Measurements from ENCODE around the gene JMJD6. TPM values are rescaled to one million over a fixed set of nuclear protein-coding genes. Genes with fewer than 3 reads are reported as not detected.

Gene JMJD6
- total and polyA plus RNA-seq, 9 of the 15 experiments (the other 6 are each of a cell fraction or from before 2014, with no cell fraction given), result 2.5 to 52.3 (median 36.3) TPM

DNA sequence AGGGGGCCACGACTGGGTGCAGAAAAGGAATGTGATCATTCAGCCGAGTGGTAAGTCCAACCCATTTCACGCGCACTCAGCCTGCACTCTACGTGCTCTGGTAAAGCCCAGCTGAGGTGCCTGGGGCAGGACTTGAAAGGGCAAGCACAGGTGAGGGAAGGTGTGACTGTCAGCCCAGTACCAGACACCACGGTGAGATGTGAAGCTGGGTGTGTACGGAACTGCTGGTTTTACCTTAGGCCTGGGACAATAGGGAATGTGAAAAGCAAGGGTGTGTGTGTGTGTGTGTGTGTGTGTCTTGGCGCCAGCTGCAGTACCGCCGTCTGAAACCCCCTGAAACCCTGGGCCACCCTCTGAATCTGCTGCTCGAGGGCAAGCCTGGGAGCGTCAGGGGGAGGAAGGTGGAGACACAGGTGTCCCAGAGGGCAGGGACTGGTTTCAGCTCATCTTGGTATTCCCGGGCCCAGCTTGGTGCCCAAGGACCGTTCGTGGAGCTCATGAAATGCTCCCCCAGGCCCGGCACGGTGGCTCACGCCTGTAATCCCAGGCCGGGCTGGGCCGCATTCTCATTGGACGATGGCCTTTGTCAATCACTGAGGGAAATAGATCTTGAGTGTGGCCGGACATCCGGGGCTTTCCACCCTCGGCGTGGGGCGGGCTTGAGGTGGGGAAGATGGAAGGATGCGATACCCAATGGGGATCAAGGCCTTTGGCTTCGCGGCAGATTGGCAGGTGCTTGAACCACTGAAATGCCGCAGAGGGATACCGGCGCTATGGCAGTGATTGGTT, 55.1 kb downstream of the JMJD6 start (continued):
- TF ChIP-seq, protein P1, sequence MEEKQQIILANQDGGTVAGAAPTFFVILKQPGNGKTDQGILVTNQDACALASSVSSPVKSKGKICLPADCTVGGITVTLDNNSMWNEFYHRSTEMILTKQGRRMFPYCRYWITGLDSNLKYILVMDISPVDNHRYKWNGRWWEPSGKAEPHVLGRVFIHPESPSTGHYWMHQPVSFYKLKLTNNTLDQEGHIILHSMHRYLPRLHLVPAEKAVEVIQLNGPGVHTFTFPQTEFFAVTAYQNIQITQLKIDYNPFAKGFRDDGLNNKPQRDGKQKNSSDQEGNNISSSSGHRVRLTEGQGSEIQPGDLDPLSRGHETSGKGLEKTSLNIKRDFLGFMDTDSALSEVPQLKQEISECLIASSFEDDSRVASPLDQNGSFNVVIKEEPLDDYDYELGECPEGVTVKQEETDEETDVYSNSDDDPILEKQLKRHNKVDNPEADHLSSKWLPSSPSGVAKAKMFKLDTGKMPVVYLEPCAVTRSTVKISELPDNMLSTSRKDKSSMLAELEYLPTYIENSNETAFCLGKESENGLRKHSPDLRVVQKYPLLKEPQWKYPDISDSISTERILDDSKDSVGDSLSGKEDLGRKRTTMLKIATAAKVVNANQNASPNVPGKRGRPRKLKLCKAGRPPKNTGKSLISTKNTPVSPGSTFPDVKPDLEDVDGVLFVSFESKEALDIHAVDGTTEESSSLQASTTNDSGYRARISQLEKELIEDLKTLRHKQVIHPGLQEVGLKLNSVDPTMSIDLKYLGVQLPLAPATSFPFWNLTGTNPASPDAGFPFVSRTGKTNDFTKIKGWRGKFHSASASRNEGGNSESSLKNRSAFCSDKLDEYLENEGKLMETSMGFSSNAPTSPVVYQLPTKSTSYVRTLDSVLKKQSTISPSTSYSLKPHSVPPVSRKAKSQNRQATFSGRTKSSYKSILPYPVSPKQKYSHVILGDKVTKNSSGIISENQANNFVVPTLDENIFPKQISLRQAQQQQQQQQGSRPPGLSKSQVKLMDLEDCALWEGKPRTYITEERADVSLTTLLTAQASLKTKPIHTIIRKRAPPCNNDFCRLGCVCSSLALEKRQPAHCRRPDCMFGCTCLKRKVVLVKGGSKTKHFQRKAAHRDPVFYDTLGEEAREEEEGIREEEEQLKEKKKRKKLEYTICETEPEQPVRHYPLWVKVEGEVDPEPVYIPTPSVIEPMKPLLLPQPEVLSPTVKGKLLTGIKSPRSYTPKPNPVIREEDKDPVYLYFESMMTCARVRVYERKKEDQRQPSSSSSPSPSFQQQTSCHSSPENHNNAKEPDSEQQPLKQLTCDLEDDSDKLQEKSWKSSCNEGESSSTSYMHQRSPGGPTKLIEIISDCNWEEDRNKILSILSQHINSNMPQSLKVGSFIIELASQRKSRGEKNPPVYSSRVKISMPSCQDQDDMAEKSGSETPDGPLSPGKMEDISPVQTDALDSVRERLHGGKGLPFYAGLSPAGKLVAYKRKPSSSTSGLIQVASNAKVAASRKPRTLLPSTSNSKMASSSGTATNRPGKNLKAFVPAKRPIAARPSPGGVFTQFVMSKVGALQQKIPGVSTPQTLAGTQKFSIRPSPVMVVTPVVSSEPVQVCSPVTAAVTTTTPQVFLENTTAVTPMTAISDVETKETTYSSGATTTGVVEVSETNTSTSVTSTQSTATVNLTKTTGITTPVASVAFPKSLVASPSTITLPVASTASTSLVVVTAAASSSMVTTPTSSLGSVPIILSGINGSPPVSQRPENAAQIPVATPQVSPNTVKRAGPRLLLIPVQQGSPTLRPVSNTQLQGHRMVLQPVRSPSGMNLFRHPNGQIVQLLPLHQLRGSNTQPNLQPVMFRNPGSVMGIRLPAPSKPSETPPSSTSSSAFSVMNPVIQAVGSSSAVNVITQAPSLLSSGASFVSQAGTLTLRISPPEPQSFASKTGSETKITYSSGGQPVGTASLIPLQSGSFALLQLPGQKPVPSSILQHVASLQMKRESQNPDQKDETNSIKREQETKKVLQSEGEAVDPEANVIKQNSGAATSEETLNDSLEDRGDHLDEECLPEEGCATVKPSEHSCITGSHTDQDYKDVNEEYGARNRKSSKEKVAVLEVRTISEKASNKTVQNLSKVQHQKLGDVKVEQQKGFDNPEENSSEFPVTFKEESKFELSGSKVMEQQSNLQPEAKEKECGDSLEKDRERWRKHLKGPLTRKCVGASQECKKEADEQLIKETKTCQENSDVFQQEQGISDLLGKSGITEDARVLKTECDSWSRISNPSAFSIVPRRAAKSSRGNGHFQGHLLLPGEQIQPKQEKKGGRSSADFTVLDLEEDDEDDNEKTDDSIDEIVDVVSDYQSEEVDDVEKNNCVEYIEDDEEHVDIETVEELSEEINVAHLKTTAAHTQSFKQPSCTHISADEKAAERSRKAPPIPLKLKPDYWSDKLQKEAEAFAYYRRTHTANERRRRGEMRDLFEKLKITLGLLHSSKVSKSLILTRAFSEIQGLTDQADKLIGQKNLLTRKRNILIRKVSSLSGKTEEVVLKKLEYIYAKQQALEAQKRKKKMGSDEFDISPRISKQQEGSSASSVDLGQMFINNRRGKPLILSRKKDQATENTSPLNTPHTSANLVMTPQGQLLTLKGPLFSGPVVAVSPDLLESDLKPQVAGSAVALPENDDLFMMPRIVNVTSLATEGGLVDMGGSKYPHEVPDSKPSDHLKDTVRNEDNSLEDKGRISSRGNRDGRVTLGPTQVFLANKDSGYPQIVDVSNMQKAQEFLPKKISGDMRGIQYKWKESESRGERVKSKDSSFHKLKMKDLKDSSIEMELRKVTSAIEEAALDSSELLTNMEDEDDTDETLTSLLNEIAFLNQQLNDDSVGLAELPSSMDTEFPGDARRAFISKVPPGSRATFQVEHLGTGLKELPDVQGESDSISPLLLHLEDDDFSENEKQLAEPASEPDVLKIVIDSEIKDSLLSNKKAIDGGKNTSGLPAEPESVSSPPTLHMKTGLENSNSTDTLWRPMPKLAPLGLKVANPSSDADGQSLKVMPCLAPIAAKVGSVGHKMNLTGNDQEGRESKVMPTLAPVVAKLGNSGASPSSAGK (IDR thresholded peaks at IDR 0.05), result peak; percentile 53
- TF ChIP-seq ZNF212 (CRISPR knock-in tag; IDR thresholded peaks at IDR 0.05), result no peak
- no peak for TF ChIP-seq ZNF239 (CRISPR knock-in tag; IDR thresholded peaks at IDR 0.05)
- TF ChIP-seq CXXC5 (CRISPR knock-in tag; IDR thresholded peaks at IDR 0.05), result peak; percentile 99
- no peak for TF ChIP-seq STAG1 (CRISPR knock-in tag; IDR thresholded peaks at IDR 0.05; ENCODE audit: borderline replicate concordance)
- no peak for TF ChIP-seq STAT5A (IDR thresholded peaks at IDR 0.05; ENCODE audit: borderline replicate concordance, low read length)
- no peak for TF ChIP-seq IFI16 (CRISPR knock-in tag; IDR thresholded peaks at IDR 0.05)
- TF ChIP-seq, protein P2, sequence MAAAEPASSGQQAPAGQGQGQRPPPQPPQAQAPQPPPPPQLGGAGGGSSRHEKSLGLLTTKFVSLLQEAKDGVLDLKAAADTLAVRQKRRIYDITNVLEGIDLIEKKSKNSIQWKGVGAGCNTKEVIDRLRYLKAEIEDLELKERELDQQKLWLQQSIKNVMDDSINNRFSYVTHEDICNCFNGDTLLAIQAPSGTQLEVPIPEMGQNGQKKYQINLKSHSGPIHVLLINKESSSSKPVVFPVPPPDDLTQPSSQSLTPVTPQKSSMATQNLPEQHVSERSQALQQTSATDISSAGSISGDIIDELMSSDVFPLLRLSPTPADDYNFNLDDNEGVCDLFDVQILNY (CRISPR knock-in tag; IDR thresholded peaks at IDR 0.05), result peak; percentile 26; the same call in 1 of the 2 replicates
- TF ChIP-seq, protein P3, sequence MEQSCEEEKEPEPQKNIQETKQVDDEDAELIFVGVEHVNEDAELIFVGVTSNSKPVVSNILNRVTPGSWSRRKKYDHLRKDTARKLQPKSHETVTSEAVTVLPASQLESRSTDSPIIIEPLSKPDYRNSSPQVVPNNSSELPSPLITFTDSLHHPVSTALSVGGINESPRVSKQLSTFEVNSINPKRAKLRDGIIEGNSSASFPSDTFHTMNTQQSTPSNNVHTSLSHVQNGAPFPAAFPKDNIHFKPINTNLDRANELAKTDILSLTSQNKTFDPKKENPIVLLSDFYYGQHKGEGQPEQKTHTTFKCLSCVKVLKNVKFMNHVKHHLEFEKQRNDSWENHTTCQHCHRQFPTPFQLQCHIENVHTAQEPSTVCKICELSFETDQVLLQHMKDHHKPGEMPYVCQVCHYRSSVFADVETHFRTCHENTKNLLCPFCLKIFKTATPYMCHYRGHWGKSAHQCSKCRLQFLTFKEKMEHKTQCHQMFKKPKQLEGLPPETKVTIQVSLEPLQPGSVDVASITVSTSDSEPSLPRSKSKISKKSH (CRISPR knock-in tag; IDR thresholded peaks at IDR 0.05), result no peak
- TF ChIP-seq ZNF121 (CRISPR knock-in tag; conservative IDR thresholded peaks at IDR 0.05), result no peak
- no peak for TF ChIP-seq ZNF551 (CRISPR knock-in tag; IDR thresholded peaks at IDR 0.05)
- peak; percentile 80 for TF ChIP-seq ATF7 (IDR thresholded peaks at IDR 0.05)
